Measurements from ENCODE around the gene S100A11. TPM values are rescaled to one million over a fixed set of nuclear protein-coding genes. Genes with fewer than 3 reads are reported as not detected.

The S100A11 gene
- total RNA-seq, 3 donors from 2014 or later (not counting 1 experiment from before 2014, with no cell fraction given): 70.5 to 114 (median 88.9) TPM

- Histone ChIP-seq H3K4me1 (ENCODE audit: control insufficient read depth, insufficient read depth, low read length) (no peaks in the 10 kb centered on the region), H3K27me3 (ENCODE audit: control insufficient read depth, insufficient read depth, low read length) (peaks cover 13% of the 10 kb centered on the region), H3K36me3 (ENCODE audit: control insufficient read depth, insufficient read depth, low read length) (no peaks in the 10 kb centered on the region), H3K4me3 (ENCODE audit: low read length) (no peak overlapping the region), H3K9me3 (ENCODE audit: control insufficient read depth, insufficient read depth, low read length) (no peaks in the 10 kb centered on the region), H3K27ac (ENCODE audit: low read length) (no peak overlapping the region)
- DNase-seq: no peak
- H3K27ac Mint-ChIP-seq: no peak overlapping the region
- no peak overlapping the region for H3K4me3 Mint-ChIP-seq
- TF ChIP-seq, protein P1, sequence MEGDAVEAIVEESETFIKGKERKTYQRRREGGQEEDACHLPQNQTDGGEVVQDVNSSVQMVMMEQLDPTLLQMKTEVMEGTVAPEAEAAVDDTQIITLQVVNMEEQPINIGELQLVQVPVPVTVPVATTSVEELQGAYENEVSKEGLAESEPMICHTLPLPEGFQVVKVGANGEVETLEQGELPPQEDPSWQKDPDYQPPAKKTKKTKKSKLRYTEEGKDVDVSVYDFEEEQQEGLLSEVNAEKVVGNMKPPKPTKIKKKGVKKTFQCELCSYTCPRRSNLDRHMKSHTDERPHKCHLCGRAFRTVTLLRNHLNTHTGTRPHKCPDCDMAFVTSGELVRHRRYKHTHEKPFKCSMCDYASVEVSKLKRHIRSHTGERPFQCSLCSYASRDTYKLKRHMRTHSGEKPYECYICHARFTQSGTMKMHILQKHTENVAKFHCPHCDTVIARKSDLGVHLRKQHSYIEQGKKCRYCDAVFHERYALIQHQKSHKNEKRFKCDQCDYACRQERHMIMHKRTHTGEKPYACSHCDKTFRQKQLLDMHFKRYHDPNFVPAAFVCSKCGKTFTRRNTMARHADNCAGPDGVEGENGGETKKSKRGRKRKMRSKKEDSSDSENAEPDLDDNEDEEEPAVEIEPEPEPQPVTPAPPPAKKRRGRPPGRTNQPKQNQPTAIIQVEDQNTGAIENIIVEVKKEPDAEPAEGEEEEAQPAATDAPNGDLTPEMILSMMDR (IDR thresholded peaks at IDR 0.05): no peak
- peaks cover 33 to 51% of the 10 kb centered on the region in 2 donors for H3K27me3 Mint-ChIP-seq (ENCODE audit: low read depth in 2 of 2)
- H3K36me3 Mint-ChIP-seq: no peaks in the 10 kb centered on the region
- no peaks in the 10 kb centered on the region for H3K9me3 Mint-ChIP-seq
- intact Hi-C loops (cut with micrococcal nuclease): no loop called here
- ATAC-seq: no peak
- H3K4me1 Mint-ChIP-seq: no peaks in the 10 kb centered on the region
These were observed 30.3 kb upstream of the S100A11 start for GRCh38 chr1:152067150-152067549.

GRCh38 chr1:152061952-152062351, 25.1 kb upstream of the S100A11 start:
- no peak overlapping the region for H3K4me3 Mint-ChIP-seq

DNA sequence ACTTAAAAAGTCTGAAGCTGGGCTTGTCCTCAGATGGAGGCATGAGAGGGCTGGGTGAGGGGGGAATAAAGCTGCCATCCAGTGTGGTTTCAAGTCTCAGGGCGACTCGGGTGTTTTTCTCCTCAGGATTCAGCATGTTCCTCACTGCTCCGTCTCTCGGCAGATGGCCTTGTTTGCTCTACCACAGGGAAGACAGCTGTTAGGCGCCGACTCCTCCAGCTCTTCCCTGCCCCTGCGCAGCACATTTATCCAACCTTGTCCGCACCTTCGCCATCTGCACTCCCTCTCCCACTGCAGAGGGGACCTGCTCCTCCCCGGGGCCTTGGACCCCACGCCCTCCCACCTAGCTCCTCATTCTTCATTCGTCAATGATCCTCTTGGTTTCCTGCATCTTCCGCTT, 16.6 kb upstream of the S100A11 start:
- no peak for DNase-seq
- H3K36me3 ChIP-seq (ENCODE audit: control insufficient read depth, insufficient read depth, low read length): no peaks in the 10 kb centered on the region
- H3K27ac ChIP-seq (ENCODE audit: low read length): no peak overlapping the region
- no peaks in the 10 kb centered on the region for H3K9me3 Mint-ChIP-seq
- no peak overlapping the region for H3K4me3 Mint-ChIP-seq
- no peaks in the 10 kb centered on the region for H3K36me3 Mint-ChIP-seq
- H3K4me1 Mint-ChIP-seq: peaks cover 3 to 8% of the 10 kb centered on the region in 2 donors
- peaks cover 9% of the 10 kb centered on the region for H3K4me1 ChIP-seq (ENCODE audit: control insufficient read depth, insufficient read depth, low read length)
- H3K27me3 Mint-ChIP-seq (ENCODE audit: low read depth in 2 of 2): peaks cover 29 to 37% of the 10 kb centered on the region in 2 donors
- WGBS (ENCODE audit: insufficient coverage): 85% methylated on average over 13 of the region's 13 CpGs
- H3K4me3 ChIP-seq (ENCODE audit: low read length): no peak overlapping the region
- no peak for ATAC-seq
- no peaks in the 10 kb centered on the region for H3K9me3 ChIP-seq (ENCODE audit: control insufficient read depth, insufficient read depth, low read length)
- H3K27ac Mint-ChIP-seq: no peak overlapping the region
- TF ChIP-seq, protein P1 (IDR thresholded peaks at IDR 0.05): no peak
- H3K27me3 ChIP-seq (ENCODE audit: control insufficient read depth, insufficient read depth, low read length): peaks cover 11% of the 10 kb centered on the region
- intact Hi-C loops (cut with micrococcal nuclease): loop anchor here (5.0 kb wide), 1 partner anchor 389 kb away; no protein-coding TSS in a partner anchor

More at GRCh38 chr1:152061952-152062351, 25.1 kb upstream of the S100A11 start:
- Histone ChIP-seq H3K27ac (ENCODE audit: low read length) (no peak overlapping the region), H3K4me1 (ENCODE audit: control insufficient read depth, insufficient read depth, low read length) (no peaks in the 10 kb centered on the region), H3K27me3 (ENCODE audit: control insufficient read depth, insufficient read depth, low read length) (peaks cover 18% of the 10 kb centered on the region), H3K9me3 (ENCODE audit: control insufficient read depth, insufficient read depth, low read length) (no peaks in the 10 kb centered on the region), H3K4me3 (ENCODE audit: low read length) (no peak overlapping the region), H3K36me3 (ENCODE audit: control insufficient read depth, insufficient read depth, low read length) (no peaks in the 10 kb centered on the region)
- Mint-ChIP-seq H3K27me3 (ENCODE audit: low read depth in 2 of 2) (peaks cover 28 to 29% of the 10 kb centered on the region in 2 donors), H3K27ac (no peak overlapping the region), H3K4me1 (no peaks in the 10 kb centered on the region), H3K9me3 (no peaks in the 10 kb centered on the region), H3K36me3 (no peaks in the 10 kb centered on the region)
- intact Hi-C loops (cut with micrococcal nuclease): no loop called here
- DNase-seq (no peak), ATAC-seq (no peak)
- TF ChIP-seq, protein P1 (IDR thresholded peaks at IDR 0.05): no peak

- Histone ChIP-seq H3K9me3 (ENCODE audit: control insufficient read depth, insufficient read depth, low read length) (no peaks in the 10 kb centered on the region), H3K4me1 (ENCODE audit: control insufficient read depth, insufficient read depth, low read length) (peaks cover 17% of the 10 kb centered on the region), H3K27ac (ENCODE audit: low read length) (no peak overlapping the region), H3K36me3 (ENCODE audit: control insufficient read depth, insufficient read depth, low read length) (no peaks in the 10 kb centered on the region), H3K27me3 (ENCODE audit: control insufficient read depth, insufficient read depth, low read length) (peaks cover 7% of the 10 kb centered on the region), H3K4me3 (ENCODE audit: low read length) (no peak overlapping the region)
- peak; percentile 81 to 89 for DNase-seq
- no peak overlapping the region for H3K4me3 Mint-ChIP-seq
- peaks cover 24 to 30% of the 10 kb centered on the region in 2 donors for H3K27me3 Mint-ChIP-seq (ENCODE audit: low read depth in 2 of 2)
- TF ChIP-seq, protein P1 (IDR thresholded peaks at IDR 0.05): peak; percentile 92
- intact Hi-C loops (cut with micrococcal nuclease): loop anchor here (1.0 to 5.0 kb wide), 4 partner anchors 133 to 406 kb away; no protein-coding TSS in a partner anchor
- no peaks in the 10 kb centered on the region for H3K36me3 Mint-ChIP-seq
- ATAC-seq: peak; percentile 12 to 47 (median 24)
- 32% methylated on average over 11 of the region's 11 CpGs for WGBS (ENCODE audit: insufficient coverage)
- no peak overlapping the region for H3K27ac Mint-ChIP-seq
- H3K9me3 Mint-ChIP-seq: no peaks in the 10 kb centered on the region
- H3K4me1 Mint-ChIP-seq: peaks cover 11 to 15% of the 10 kb centered on the region in 2 donors
These were observed 15.8 kb upstream of the S100A11 start for GRCh38 chr1:152052606-152053005.
